ENCODE measurements around the gene PTGDR.

DNA sequence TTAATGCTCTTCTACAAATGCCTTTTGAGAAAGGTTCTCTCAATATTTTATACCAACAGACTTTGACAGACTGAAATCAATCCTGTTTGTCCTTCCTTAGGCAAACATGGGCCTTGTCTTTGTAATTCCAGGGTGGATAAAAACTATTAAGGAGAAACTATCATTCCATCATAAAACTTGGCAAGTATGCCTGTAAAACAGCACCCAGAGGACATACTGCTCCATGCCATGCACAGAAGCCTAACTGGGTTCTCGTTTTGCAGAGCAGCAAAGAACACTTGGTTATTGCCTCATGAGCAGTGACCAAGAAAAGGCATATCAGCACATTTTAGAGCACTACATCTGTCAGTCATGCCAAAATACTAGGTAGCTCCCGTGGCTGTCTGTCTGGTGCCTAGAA is 33.8 kb upstream of the PTGDR start:
- no peak for TF ChIP-seq CTCF (IDR thresholded peaks at IDR 0.05)
- TF ChIP-seq EP300 (IDR thresholded peaks at IDR 0.05): no peak
